Endothelial cell (in vitro differentiated cells): ENCODE results near the gene NMNAT2. TPM values are rescaled to one million over a fixed set of nuclear protein-coding genes. Genes with fewer than 3 reads are reported as not detected.
"Not testable (repeated sequence)": the region's sequence is repeated elsewhere in the genome, so short reads cannot be mapped to it uniquely, and the experiment has no call there.

Source experiments
- DNase-seq: peaks from one replicate; pipeline ENCODE4 v3.0.0; 2021; ENCODE audit warnings: low spot score
- H3K27ac Mint-ChIP-seq: one replicate; pipeline ENCODE4 v1.8.0; 2021; ENCODE audit warnings: mixed read lengths, inconsistent platforms; ENCODE audit not compliant: unreplicated experiment
- H3K27me3 Mint-ChIP-seq: one replicate; pipeline ENCODE4 v1.8.0; 2021; ENCODE audit warnings: mild to moderate bottlenecking, moderate library complexity, mixed read lengths, inconsistent platforms; ENCODE audit not compliant: unreplicated experiment
- H3K36me3 Mint-ChIP-seq: one replicate; pipeline ENCODE4 v1.8.0; 2021; ENCODE audit warnings: mild to moderate bottlenecking, low read depth, mixed read lengths, inconsistent platforms; ENCODE audit not compliant: unreplicated experiment
- H3K4me1 Mint-ChIP-seq: one replicate; pipeline ENCODE4 v1.8.0; 2021; ENCODE audit warnings: mild to moderate bottlenecking, mixed read lengths, inconsistent platforms; ENCODE audit not compliant: unreplicated experiment
- H3K4me3 Mint-ChIP-seq: one replicate; pipeline ENCODE4 v1.8.0; 2021; ENCODE audit warnings: mild to moderate bottlenecking, mixed read lengths, inconsistent platforms; ENCODE audit not compliant: unreplicated experiment
- H3K9me3 Mint-ChIP-seq: one replicate; pipeline ENCODE4 v1.8.0; 2021; ENCODE audit warnings: mixed read lengths, inconsistent platforms; ENCODE audit not compliant: unreplicated experiment
- total RNA-seq: library from RNA; stranded (reverse); fragmentation: NEBNext Ultra II Directional; extraction: Animal tissue kit (Norgen Biotek cat#: 25700); gene quantifications from one replicate; pipeline ENCODE4 v1.2.1, GENCODE V29; 2021; ENCODE audit not compliant: unreplicated experiment
- TF ChIP-seq, protein P1 (sequence below): fragments of 200-600 bp; sonication (generic); IDR thresholded peaks from one replicate; pipeline ENCODE4 v1.5.0; 2021; ENCODE audit warnings: antibody characterized with exemption; ENCODE audit not compliant: unreplicated experiment

NMNAT2 gene
- total RNA-seq, 1 donor from 2014 or later, result 1.7 TPM

- H3K27ac Mint-ChIP-seq, result no peak overlapping the region
- H3K27me3 Mint-ChIP-seq, result no peaks in the 10 kb centered on the region
- DNase-seq, result no peak
- H3K4me3 Mint-ChIP-seq, result no peak overlapping the region
- no peaks in the 10 kb centered on the region for H3K36me3 Mint-ChIP-seq
- TF ChIP-seq, protein P1, sequence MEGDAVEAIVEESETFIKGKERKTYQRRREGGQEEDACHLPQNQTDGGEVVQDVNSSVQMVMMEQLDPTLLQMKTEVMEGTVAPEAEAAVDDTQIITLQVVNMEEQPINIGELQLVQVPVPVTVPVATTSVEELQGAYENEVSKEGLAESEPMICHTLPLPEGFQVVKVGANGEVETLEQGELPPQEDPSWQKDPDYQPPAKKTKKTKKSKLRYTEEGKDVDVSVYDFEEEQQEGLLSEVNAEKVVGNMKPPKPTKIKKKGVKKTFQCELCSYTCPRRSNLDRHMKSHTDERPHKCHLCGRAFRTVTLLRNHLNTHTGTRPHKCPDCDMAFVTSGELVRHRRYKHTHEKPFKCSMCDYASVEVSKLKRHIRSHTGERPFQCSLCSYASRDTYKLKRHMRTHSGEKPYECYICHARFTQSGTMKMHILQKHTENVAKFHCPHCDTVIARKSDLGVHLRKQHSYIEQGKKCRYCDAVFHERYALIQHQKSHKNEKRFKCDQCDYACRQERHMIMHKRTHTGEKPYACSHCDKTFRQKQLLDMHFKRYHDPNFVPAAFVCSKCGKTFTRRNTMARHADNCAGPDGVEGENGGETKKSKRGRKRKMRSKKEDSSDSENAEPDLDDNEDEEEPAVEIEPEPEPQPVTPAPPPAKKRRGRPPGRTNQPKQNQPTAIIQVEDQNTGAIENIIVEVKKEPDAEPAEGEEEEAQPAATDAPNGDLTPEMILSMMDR, result no peak
- no peaks in the 10 kb centered on the region for H3K9me3 Mint-ChIP-seq
- peaks cover 14% of the 10 kb centered on the region for H3K4me1 Mint-ChIP-seq
Observed at GRCh38 chr1:183403498-183403897, 14.7 kb downstream of the NMNAT2 start.

DNA sequence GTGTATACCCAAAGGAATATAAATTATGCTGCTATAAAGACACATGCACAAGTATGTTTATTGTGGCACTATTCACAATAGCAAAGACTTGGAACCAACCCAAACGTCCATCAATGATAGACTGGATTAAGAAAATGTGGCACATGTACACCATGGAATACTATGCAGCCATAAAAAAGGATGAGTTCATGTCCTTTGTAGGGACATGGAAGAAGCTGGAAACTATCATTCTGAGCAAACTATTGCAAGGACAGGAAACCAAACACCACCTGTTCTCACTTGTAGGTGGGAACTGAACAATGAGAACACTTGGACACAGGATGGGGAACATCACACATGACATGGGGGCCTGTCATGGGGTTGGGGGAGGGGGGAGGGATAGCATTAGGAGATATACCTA lies 16.6 kb downstream of the NMNAT2 start:
- not testable (repeated sequence) for H3K4me3 Mint-ChIP-seq, DNase-seq, H3K9me3 Mint-ChIP-seq, H3K27me3 Mint-ChIP-seq, H3K27ac Mint-ChIP-seq, H3K36me3 Mint-ChIP-seq
- peaks cover 14% of the 10 kb centered on the region for H3K4me1 Mint-ChIP-seq

- H3K4me3 Mint-ChIP-seq, result no peak overlapping the region
- DNase-seq, result no peak
- TF ChIP-seq, protein P1, result no peak
- H3K9me3 Mint-ChIP-seq, result no peaks in the 10 kb centered on the region
- H3K27ac Mint-ChIP-seq, result no peak overlapping the region
- H3K36me3 Mint-ChIP-seq, result no peaks in the 10 kb centered on the region
- no peaks in the 10 kb centered on the region for H3K27me3 Mint-ChIP-seq
- no peaks in the 10 kb centered on the region for H3K4me1 Mint-ChIP-seq
Observed at GRCh38 chr1:183394435-183394834, 23.7 kb downstream of the NMNAT2 start.

DNA sequence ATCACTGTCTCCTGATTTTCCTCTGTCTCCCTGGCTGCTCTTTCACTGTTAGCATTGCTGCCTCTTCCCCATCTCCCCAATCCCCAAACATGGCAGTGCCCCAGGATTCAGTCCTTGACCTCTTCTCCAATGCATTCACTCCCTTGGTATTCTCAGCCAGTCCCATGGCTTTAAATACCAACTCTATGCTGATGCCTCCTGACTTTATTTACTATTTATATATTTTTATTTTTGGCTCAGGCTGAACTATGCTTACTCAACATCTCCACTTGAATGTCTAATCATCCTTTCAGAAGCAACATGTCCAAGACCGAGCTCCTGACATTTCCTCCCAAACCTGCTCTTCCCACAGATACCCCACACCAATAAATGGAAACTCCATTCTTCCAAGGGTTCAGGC lies 26.3 kb downstream of the NMNAT2 start:
- no peak for DNase-seq
- no peaks in the 10 kb centered on the region for H3K9me3 Mint-ChIP-seq
- TF ChIP-seq, protein P1, result no peak
- H3K4me3 Mint-ChIP-seq, result no peak overlapping the region
- no peaks in the 10 kb centered on the region for H3K36me3 Mint-ChIP-seq
- no peaks in the 10 kb centered on the region for H3K27me3 Mint-ChIP-seq
- no peaks in the 10 kb centered on the region for H3K4me1 Mint-ChIP-seq
- no peak overlapping the region for H3K27ac Mint-ChIP-seq

- Mint-ChIP-seq H3K4me3 (no peak overlapping the region), H3K4me1 (no peaks in the 10 kb centered on the region), H3K27ac (no peak overlapping the region), H3K36me3 (no peaks in the 10 kb centered on the region), H3K27me3 (no peaks in the 10 kb centered on the region), H3K9me3 (no peaks in the 10 kb centered on the region)
- TF ChIP-seq, protein P1, result no peak
- no peak for DNase-seq
Observed at GRCh38 chr1:183390561-183390960, 27.6 kb downstream of the NMNAT2 start.

- Mint-ChIP-seq H3K4me1 (no peaks in the 10 kb centered on the region), H3K27me3 (no peaks in the 10 kb centered on the region), H3K9me3 (no peaks in the 10 kb centered on the region), H3K27ac (no peak overlapping the region), H3K4me3 (no peak overlapping the region), H3K36me3 (no peaks in the 10 kb centered on the region)
- TF ChIP-seq, protein P1, result no peak
- no peak for DNase-seq
Observed at GRCh38 chr1:183388735-183389134, 29.4 kb downstream of the NMNAT2 start.
